VCaP (cell line): ENCODE results near the gene PLD1.

ENCODE experiments used
- H3K27ac ChIP-seq: fragments of 450-650 bp; 2 replicates; pipeline ENCODE4 v1.5.1; 2017
- CTCF ChIP-seq: fragments of 450-650 bp; conservative IDR thresholded peaks from 2 replicates; pipeline ENCODE4 v1.5.1; 2017; ENCODE audit warnings: mild to moderate bottlenecking, moderate library complexity

The PLD1 gene

GRCh38 chr3:171671709-171672108 is 138.6 kb downstream of the PLD1 start:
- H3K27ac ChIP-seq = no peak overlapping the region

GRCh38 chr3:171666516-171666915 is 143.8 kb downstream of the PLD1 start:
- no peak overlapping the region for H3K27ac ChIP-seq
- TF ChIP-seq CTCF = no peak

More at GRCh38 chr3:171671709-171672108, 138.6 kb downstream of the PLD1 start:
- no peak for TF ChIP-seq CTCF

- no peak overlapping the region for H3K27ac ChIP-seq
- TF ChIP-seq CTCF = no peak
Observed at GRCh38 chr3:171663805-171664204, 146.5 kb downstream of the PLD1 start.

- no peak overlapping the region for H3K27ac ChIP-seq
Observed at GRCh38 chr3:171661484-171661883, 148.8 kb downstream of the PLD1 start.

GRCh38 chr3:171660188-171660587 is 150.1 kb downstream of the PLD1 start:
- no peak overlapping the region for H3K27ac ChIP-seq
- TF ChIP-seq CTCF = no peak

More at GRCh38 chr3:171661484-171661883, 148.8 kb downstream of the PLD1 start:
- no peak for TF ChIP-seq CTCF

GRCh38 chr3:171658841-171659240 is 151.4 kb downstream of the PLD1 start:
- TF ChIP-seq CTCF = no peak
- H3K27ac ChIP-seq = no peak overlapping the region

- H3K27ac ChIP-seq = no peak overlapping the region
- TF ChIP-seq CTCF = no peak
Observed at GRCh38 chr3:171654809-171655208, 155.5 kb downstream of the PLD1 start.

- no peak overlapping the region for H3K27ac ChIP-seq
- TF ChIP-seq CTCF = no peak
Observed at GRCh38 chr3:171654326-171654725, 156.0 kb downstream of the PLD1 start.
